HFFc6 (cell line): ENCODE results near the gene UBE2Z. TPM values are rescaled to one million over a fixed set of nuclear protein-coding genes. Genes with fewer than 3 reads are reported as not detected.

Source experiments
- DNase-seq: peaks from one replicate; pipeline ENCODE4 v3.0.0-alpha.2; 2018
- H3K27ac Mint-ChIP-seq: 2 replicates; pipeline ENCODE4 v1.8.0; 2020; ENCODE audit warnings: mild to moderate bottlenecking, mixed read lengths
- H3K27me3 Mint-ChIP-seq: 2 replicates; pipeline ENCODE4 v1.8.0; 2021; ENCODE audit warnings: mild to moderate bottlenecking, moderate library complexity, mixed read lengths; ENCODE audit not compliant: insufficient read depth
- H3K36me3 Mint-ChIP-seq: 2 replicates; pipeline ENCODE4 v1.8.0; 2021; ENCODE audit warnings: low read depth, mixed read lengths
- H3K4me1 Mint-ChIP-seq: 2 replicates; pipeline ENCODE4 v1.8.0; 2020; ENCODE audit warnings: low read depth, mixed read lengths
- H3K4me3 Mint-ChIP-seq: 2 replicates; pipeline ENCODE4 v1.8.0; 2020; ENCODE audit warnings: mild to moderate bottlenecking, moderate library complexity, mixed read lengths
- H3K9me3 Mint-ChIP-seq: 2 replicates; pipeline ENCODE4 v1.8.0; 2020; ENCODE audit warnings: mild to moderate bottlenecking, mixed read lengths
- total RNA-seq, 6 experiments: library from RNA; stranded (reverse); fragmentation: NEBNext Ultra II Directional; extraction: Animal tissue kit (Norgen Biotek cat#: 25700); gene quantifications; 2 replicates in 1 of 6; 3 replicates in 5 of 6; pipeline ENCODE4 v1.2.3, GENCODE V29; 2021
- TF ChIP-seq, protein P1 (sequence below): fragments of 200-600 bp; sonication (generic); IDR thresholded peaks from 2 replicates; pipeline ENCODE4 v1.5.0; 2021; ENCODE audit warnings: antibody characterized with exemption, mild to moderate bottlenecking

The UBE2Z gene
- total RNA-seq, 6 experiments from 2014 or later, result 117 to 135 (median 125) TPM

DNA sequence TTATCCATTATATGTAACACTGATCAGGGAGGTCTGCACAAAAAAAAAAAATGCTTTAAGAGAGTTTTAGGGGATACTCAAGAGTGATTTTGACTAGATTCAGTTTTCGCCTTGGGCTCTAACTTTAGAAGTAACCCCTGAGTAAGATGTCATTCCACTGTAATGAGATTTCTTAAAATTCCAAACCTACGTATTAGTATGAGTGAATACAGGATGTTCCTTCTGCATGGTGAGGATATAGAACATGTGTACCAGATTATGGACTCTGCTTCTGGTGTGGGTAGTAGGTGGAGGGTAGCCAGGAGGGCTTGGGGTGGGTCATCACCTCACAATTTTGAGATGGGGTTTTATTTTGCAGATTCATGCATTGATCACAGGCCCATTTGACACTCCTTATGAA lies 4.3 kb downstream of the UBE2Z start:
- peaks cover 59% of the 10 kb centered on the region for H3K36me3 Mint-ChIP-seq

DNA sequence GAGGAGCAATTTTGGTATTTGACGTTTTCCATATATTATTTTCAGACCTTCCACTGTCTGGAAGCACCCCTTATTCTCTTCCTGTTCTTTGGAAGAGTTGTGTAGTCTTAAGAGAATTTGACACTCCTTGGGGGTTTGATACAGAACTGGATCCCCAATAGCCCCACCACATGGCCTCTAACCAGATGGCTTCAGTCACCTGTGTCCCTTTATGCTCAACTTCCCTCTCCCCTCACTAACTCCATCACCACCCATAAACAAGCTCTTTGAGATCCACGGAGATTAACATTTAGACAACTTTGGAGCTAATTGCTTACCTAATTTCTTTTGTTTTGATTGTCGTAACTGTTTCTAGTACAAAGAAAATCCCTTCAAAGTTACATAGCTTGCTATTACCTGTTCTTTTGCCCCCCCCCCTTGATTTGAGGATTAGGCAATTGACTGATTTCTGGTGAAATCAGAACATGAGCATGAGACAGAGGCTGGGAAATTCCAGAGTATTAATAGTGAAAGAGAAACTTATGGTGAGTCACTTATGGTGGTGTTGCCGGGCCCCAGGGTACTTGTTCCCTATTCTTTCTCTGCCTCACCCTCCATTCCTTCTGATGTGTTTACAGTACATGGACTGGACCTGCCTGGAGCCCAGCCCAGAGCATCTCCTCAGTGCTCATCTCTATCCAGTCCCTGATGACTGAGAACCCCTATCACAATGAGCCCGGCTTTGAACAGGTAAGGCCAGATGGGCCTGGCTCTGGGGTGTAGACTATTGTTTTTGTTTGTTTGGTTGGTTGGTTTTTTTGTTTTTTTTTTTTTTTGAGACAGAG lies 7.5 kb downstream of the UBE2Z start:
- Mint-ChIP-seq H3K9me3 (no peaks in the 10 kb centered on the region), H3K36me3 (peaks cover 49% of the 10 kb centered on the region), H3K4me3 (peak overlapping the region; percentile 45), H3K27ac (peak overlapping the region; percentile 88), H3K27me3 (no peaks in the 10 kb centered on the region), H3K4me1 (peaks cover 55% of the 10 kb centered on the region)
- TF ChIP-seq, protein P1, sequence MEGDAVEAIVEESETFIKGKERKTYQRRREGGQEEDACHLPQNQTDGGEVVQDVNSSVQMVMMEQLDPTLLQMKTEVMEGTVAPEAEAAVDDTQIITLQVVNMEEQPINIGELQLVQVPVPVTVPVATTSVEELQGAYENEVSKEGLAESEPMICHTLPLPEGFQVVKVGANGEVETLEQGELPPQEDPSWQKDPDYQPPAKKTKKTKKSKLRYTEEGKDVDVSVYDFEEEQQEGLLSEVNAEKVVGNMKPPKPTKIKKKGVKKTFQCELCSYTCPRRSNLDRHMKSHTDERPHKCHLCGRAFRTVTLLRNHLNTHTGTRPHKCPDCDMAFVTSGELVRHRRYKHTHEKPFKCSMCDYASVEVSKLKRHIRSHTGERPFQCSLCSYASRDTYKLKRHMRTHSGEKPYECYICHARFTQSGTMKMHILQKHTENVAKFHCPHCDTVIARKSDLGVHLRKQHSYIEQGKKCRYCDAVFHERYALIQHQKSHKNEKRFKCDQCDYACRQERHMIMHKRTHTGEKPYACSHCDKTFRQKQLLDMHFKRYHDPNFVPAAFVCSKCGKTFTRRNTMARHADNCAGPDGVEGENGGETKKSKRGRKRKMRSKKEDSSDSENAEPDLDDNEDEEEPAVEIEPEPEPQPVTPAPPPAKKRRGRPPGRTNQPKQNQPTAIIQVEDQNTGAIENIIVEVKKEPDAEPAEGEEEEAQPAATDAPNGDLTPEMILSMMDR, result no peak
- DNase-seq, result peak; percentile 86

More for the DNA sequence above, 4.3 kb downstream of the UBE2Z start:
- TF ChIP-seq, protein P1, result no peak
- Mint-ChIP-seq H3K27me3 (no peaks in the 10 kb centered on the region; the same call in 1 of the 2 replicates), H3K27ac (peak overlapping the region; percentile 90), H3K4me3 (peak overlapping the region; percentile 96), H3K9me3 (no peaks in the 10 kb centered on the region), H3K4me1 (peaks cover 69% of the 10 kb centered on the region)
- no peak for DNase-seq

DNA sequence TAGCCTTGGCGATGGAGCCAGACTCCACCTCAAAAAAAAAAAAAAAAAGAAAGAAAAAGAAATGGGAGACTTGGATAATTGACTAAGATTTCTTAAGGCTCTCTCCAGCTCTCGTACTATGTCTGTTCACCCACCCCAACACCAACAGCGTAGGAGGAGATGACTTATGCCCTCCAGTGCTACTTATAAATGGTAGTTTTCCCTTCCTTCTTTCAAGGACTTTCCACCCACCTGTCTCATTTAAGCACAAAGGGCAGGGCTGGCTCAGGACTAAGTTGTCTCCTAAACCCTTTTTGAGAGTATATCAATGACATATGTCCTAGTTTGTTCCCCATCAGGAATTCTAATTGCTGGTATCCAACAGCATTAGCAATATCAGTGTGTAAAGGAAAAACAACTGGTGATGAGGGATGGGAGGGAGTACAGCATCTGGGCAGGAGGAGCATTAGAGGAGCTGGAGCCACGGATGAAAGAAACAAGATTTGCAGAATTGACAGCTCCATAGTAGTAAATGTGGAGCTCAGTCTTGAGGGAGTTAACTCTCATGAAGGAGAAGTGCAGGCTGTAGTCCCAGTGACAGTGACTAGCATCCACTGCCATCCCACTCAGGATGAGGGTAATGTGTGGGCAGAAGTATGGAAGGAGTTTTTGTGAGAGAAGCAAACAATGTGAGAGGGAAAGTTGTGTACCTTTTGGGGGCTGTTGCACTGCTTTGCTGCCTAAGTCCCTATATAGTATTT lies 17.2 kb downstream of the UBE2Z start:
- TF ChIP-seq, protein P1, result no peak
- Mint-ChIP-seq H3K4me3 (no peak overlapping the region), H3K36me3 (peaks cover 38% of the 10 kb centered on the region)

DNA sequence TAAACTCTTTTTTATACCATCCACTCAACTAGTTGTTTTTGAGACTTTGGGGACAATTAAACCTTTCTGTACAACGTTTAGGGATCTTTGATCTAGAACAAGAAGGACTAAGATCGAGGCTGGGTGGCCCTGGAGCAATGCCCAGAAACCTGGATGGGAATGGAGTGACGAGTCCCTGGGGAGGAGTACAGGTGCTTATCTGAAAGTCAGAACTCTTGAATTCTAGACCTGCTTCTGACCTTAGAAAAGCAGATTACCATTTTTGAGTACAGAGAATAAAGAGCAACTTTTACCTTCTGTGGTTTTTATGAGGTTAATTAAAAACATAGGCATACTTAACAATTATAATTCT lies 17.8 kb downstream of the UBE2Z start:
- no peaks in the 10 kb centered on the region for H3K9me3 Mint-ChIP-seq
- no peaks in the 10 kb centered on the region; the same call in 1 of the 2 replicates for H3K27me3 Mint-ChIP-seq
- no peak overlapping the region for H3K4me3 Mint-ChIP-seq
- DNase-seq, result no peak
- TF ChIP-seq, protein P1, result no peak
- H3K36me3 Mint-ChIP-seq, result peaks cover 35% of the 10 kb centered on the region
- no peaks in the 10 kb centered on the region; the same call in 1 of the 2 replicates for H3K4me1 Mint-ChIP-seq
- H3K27ac Mint-ChIP-seq, result no peak overlapping the region

More for the DNA sequence above, 17.2 kb downstream of the UBE2Z start:
- H3K9me3 Mint-ChIP-seq, result no peaks in the 10 kb centered on the region
- no peak overlapping the region for H3K27ac Mint-ChIP-seq
- no peaks in the 10 kb centered on the region; the same call in 1 of the 2 replicates for H3K4me1 Mint-ChIP-seq
- DNase-seq, result no peak
- no peaks in the 10 kb centered on the region; the same call in 1 of the 2 replicates for H3K27me3 Mint-ChIP-seq

DNA sequence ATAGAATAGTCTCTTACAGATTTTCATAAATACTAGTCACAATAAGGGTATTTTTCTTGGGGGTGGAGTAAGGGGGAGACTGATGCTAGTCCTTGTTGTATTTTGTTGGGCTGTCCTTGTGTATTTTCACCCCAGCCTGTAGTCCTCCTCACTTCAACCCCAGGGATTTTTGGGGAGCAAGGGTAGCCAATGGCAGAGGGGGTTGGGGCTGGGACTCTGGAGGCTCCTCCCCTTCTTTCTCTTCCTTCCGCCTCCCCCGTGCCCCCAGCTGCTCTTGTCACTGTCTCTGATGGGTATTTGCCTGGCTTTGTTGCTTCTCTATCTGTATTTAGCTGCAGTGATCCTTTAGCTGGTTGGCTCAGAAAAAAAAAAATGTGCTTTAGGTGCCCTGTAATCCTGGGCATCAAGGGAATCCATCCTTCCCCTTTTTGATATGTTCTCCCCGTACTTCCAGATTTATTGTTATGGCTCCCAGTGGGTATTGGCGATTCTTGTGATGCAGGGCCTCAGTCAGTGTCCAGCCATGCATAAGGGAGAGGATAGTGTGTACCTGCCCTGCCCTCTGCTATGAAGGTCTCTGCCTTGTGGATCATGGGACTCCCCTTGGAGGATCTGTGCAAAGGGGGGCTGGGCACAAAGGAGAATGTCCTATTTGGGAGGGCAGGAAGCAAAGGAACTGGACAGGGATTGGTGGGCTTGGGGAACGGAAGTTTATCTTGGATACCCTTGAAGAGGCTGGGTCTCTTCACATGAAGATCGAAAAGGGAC lies 20.0 kb downstream of the UBE2Z start:
- peaks cover 45% of the 10 kb centered on the region for H3K36me3 Mint-ChIP-seq
- H3K4me1 Mint-ChIP-seq, result no peaks in the 10 kb centered on the region; the same call in 1 of the 2 replicates
- no peak overlapping the region for H3K4me3 Mint-ChIP-seq
- no peak for DNase-seq
- no peaks in the 10 kb centered on the region; the same call in none of the 2 replicates for H3K27me3 Mint-ChIP-seq
- TF ChIP-seq, protein P1, result no peak
- no peaks in the 10 kb centered on the region for H3K9me3 Mint-ChIP-seq
- peak overlapping the region; percentile 12 for H3K27ac Mint-ChIP-seq
